NCI-H2227 (cell line): Measurements from ENCODE around the gene FNDC3B.

ENCODE experiments used
- DNase-seq: peaks from one replicate; lab custom pipeline; 2025; ENCODE audit not compliant: unreplicated experiment; lab: John Stamatoyannopoulos, UW

The FNDC3B gene

DNA sequence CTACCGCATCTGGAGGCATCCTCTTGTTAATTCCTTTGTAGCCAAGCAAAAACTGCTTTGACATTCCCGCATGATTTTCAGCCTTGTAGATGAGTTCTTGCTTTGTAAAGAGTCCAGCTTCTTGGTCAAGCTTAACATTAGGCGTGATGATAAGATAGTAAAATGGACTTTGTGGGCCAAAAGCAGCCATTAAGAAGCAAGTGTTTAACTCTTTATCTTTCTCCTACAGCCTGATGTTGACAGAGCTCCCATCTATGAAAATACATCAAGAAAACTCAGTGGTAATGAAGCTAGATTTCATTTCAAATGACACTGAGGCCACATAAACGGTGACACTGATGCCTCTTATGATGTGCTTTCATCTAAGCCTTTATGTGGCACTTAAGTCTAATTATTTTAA is 33.2 kb downstream of the FNDC3B start:
- no peak for DNase-seq

- no peak for DNase-seq
Measured at GRCh38 chr3:172073262-172073915, 34.0 kb downstream of the FNDC3B start.

GRCh38 chr3:172074032-172074431 is 34.7 kb downstream of the FNDC3B start:
- no peak for DNase-seq

GRCh38 chr3:172074586-172074985 is 35.2 kb downstream of the FNDC3B start:
- no peak for DNase-seq

DNA sequence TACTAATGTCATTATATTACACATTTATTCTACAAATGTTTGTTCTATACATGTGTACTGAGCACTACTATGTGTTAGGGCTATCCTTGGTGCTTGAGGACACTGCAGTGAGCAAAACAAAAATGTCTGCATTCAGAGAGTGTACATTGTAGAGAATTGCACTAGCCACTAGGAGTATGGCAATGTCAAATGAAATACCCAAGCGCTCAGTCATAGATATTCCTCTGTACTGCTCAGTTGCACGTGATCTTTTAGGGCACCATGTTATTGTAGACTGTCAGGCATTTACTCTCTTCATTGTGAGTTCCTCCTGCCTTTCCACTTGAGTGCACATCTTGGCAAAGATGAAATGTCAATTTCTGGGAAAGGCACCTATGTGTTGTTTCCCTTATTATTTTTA is 36.8 kb downstream of the FNDC3B start:
- DNase-seq = no peak

DNA sequence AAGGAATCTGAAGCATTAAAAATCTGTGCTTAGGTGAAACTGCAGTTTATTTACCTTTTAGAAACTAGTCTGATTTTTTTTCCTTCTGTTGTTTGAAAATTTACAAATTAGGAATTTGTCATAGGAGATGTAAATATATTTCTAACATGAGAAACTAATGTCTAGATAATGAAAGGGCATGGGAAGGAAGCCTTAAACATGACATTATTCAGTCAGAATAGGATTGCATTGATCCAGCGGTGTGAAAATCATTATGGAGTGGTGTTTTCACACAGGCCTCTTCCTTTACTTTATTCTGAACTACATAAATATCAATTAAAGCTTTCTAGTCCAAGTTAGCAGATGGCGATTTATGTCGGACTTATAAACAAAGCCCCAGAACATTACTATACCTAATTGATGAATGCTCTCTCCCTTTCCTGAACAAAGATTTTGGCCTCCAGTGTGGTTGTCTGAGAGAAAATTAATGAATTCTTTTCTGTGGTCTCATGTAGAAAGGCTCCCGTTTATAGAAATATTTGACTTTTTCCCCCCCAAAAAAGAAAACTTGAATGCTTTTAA is 37.9 kb downstream of the FNDC3B start:
- DNase-seq = no peak

- no peak for DNase-seq
Measured at GRCh38 chr3:172078244-172078643, 38.9 kb downstream of the FNDC3B start.

DNA sequence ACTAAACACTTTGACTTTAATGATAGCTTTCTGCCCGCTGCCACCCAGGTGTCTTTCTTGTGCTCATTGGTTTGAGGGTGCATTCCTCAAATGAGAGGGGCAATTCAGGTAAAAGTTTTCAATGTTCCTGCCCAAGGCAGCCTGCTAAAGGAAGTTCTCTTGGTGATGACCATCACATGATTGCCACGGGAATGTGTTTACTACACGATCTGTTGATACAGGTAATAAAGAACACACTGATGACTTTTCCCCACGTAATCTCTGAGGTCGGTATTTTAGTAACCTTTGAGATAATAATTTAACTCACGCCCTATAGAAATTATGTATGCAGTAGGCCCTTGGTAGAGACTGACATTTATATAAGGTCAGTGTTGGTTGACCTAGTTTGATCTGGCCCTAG is 39.3 kb downstream of the FNDC3B start:
- DNase-seq = no peak

DNA sequence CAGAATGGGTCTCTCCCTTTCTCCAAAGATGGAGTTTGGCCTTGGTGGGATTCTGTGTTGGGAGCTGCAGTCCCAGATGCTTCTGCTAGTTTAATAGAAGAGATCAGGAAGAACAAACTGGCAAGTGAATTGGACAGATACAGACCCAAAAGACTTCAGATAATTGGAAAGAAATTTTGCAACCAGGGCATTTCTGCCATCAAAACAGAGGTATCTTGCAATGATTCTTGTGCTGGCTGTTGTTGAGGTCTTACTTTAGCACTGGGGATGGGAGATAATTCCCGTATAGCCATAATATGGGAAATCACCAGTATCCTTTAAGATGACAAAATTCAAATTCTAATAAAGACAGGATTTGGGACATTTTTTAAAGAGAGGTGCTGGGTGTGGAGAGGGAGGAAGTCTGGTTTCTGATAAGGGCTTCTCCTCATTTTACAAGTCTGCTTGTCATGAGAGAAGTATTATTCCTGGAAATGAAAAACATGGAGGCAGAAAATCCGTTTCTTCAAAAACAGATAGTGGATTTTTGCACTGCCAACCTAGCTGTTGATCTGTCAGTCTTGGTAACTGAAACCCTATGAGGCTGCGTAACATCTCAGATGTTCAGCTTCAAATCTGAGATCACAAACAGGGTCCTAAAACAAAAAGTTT is 40.1 kb downstream of the FNDC3B start:
- no peak for DNase-seq

DNA sequence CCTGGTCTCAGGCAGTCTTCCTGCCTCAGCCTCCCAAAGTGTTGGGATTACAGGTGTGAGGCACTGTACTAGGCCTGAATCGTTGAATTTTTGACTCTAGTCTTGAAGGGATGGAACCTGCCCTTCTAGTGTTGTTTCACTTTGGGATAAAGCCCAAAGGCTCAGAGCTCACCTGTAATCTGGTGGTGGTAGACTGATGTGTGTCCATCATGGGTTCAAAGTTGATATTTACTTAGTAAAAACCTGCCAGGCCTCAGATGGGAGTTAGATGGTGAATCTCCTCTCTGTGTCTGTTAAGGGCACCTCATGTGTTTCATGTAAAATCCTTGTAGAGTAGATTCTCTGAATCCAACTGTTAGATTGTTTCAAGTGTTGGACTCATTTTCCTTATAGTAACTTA is 41.1 kb downstream of the FNDC3B start:
- DNase-seq = no peak

GRCh38 chr3:172082269-172082668 is 42.9 kb downstream of the FNDC3B start:
- DNase-seq = no peak

DNA sequence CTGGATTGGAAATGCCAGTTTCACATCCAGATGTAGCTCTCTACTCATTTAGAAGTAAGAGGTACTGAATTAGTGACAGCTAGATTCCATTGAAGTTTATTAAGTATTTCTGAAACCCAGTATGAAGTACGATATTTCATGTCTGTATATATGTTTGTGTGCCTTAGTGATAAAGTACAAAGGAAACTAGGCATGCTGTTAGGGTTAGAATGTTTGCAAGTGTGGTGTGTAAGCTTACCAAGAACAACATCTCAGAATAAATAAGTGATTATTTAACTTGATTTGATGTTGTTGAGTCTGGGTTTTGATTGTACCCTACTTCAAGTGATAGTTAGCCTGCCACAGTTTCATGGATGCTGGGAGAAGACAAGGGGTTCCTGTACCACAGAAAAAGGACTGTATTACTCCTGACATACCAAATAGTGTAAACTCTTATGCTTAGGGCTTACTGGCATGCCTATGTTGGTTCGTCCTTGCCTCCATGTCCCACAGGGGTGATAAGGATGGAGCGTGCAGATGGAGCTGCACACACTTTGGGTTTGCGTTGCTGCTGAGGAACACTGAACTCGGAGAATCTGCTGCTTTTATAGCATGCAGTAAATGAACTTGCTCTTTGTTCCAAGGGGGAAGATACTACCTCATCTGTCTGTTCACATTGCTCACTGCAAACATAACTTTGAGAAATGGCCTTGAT is 43.6 kb downstream of the FNDC3B start:
- no peak for DNase-seq

DNA sequence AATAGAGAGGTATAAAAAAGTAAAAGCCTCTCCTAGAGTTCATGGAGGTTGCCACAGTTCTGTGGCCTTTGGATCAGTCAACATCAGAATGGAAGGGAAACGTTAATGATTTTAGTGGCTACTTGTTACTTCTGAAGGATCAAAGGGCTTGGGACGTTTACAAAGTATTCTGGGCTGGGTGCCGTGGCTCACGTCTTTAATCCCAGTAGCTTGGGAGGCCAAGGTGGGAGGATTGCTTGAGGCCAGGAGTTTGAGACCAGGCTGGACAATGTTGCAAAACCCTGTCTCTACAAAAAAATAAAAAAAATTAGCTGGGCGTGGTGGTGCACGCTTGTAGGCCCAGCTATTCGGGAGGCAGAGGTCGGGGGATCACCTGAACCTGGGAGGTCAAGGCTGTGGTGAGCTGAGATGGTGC is 44.6 kb downstream of the FNDC3B start:
- no peak for DNase-seq

DNA sequence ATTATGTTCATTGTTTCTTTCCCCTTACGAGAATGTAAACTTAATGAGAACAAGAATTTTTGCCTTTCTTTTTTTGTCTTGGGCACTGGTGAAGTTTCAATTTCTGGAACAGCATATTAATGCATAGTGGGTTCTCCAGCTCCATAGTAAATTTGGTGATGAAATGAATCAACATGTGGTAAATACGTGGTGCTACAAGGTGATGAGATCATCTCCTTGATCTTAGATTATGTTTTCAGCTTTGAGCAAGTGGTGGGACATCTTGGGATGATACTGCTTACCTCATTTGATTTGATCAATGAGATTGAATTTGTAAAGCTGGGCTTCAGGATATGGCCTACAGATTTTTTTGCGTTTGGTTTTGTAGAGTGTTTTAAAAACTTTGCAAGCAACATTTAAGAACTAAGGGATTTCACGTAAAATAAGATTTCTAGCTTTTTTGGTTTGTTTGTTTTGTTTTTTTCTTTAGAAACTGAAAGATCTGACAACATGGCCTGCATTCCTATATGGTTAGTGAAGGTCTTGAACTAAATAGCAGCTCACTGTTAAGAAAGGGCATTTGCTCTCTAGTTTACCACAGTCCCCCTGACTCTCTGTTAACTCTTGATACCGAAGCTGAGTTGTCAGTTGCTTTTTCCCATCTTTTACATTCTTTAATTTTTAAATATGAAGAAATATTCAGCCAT is 45.6 kb downstream of the FNDC3B start:
- no peak for DNase-seq

- DNase-seq = no peak
Measured at GRCh38 chr3:172085557-172085895, 46.1 kb downstream of the FNDC3B start.

- no peak for DNase-seq
Measured at GRCh38 chr3:172086071-172086470, 46.7 kb downstream of the FNDC3B start.

GRCh38 chr3:172087198-172087597 is 47.8 kb downstream of the FNDC3B start:
- no peak for DNase-seq

- no peak for DNase-seq
Measured at GRCh38 chr3:172087602-172088580, 48.5 kb downstream of the FNDC3B start.

DNA sequence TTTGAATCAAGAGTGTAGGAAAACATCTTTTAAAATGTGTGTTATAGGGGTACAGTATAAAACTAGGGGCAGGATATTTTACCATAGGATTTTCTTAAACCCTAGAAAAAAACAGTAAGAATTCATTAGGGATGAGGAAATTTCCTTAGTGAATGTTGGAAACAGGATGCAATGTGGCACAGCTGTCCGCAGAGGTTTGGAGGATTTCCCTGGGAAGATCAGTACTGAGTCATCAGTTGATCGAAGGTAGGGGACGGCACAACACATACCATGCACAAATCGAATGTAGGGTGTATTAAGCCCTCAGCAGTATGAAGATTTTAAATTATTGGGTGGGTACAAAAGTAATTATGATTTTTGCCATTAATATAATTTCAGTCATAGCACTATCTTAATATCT is 49.9 kb downstream of the FNDC3B start:
- DNase-seq = no peak

GRCh38 chr3:172090035-172090434 is 50.7 kb downstream of the FNDC3B start:
- DNase-seq = no peak
